Adrenal gland (tissue), 12 donors: ENCODE measurements around the gene CUEDC1. TPM values are rescaled to one million over a fixed set of nuclear protein-coding genes. Genes with fewer than 3 reads are reported as not detected.

Source experiments
- DNase-seq, 7 donors: peaks; one replicate each; pipeline ENCODE4 v3.0.0-alpha.2; 2019 to 2020
- H3K27ac ChIP-seq, 5 donors: fragments of 200-600 bp; sonication (generic) in 4 of 5; 1 replicate in 3 of 5; 2 replicates in 2 of 5; pipeline versions ENCODE4 v1.5.1 to v1.8.0; 2016 to 2020; ENCODE audit warnings: mild to moderate bottlenecking in 1 of 5
- H3K27me3 ChIP-seq: fragments of 200-600 bp; 2 replicates; pipeline ENCODE4 v1.8.0; 2021
- H3K36me3 ChIP-seq, 2 donors: fragments of 200-600 bp; replicated peaks in 1 of 2; 1 replicate in 1 of 2; 2 replicates in 1 of 2; pipeline versions ENCODE4 v1.5.1 to v1.8.0; 2018 to 2022
- H3K4me1 ChIP-seq, 2 donors: fragments of 200-600 bp; replicated peaks in 1 of 2; 1 replicate in 1 of 2; 2 replicates in 1 of 2; pipeline versions ENCODE4 v1.5.1 to v1.8.0; 2018 to 2021
- H3K4me3 ChIP-seq, 4 donors: fragments of 200-600 bp; sonication (generic) in 3 of 4; one replicate each; pipeline ENCODE4 v1.5.1; 2016 to 2018
- H3K9me3 ChIP-seq, 3 donors: fragments of 200-600 bp; sonication (generic) in 1 of 3; replicated peaks in 1 of 3; 1 replicate in 2 of 3; 2 replicates in 1 of 3; pipeline versions ENCODE4 v1.5.1 to v1.8.0; 2016 to 2021
- POLR2A ChIP-seq, 2 donors: fragments of 450-650 bp; IDR thresholded peaks; one replicate each; pipeline ENCODE4 v1.6.1; 2017; ENCODE audit warnings: antibody characterized with exemption in 2 of 2, mild to moderate bottlenecking in 2 of 2, moderate library complexity in 1 of 2
- WGBS, 4 donors: extraction: QIAGEN DNeasy Blood & Tissue Kit in 2 of 4; methylation state at CpG; one replicate each; pipeline versions ENCODE4 v1.1.5 to v1.1.7; 2013 to 2017; 5-methylcytosine and 5-hydroxymethylcytosine counted together
- intact Hi-C, 2 donors: fragments of 100-400 bp; cut with DNase I; formaldehyde crosslinking; loops; one replicate each; pipeline versions ENCODE4 v1.14.1 to v1.15.0; 2022 to 2023
- polyA plus RNA-seq, 3 donors: library from polyadenylated mRNA; stranded (reverse); fragments of 200-250 nt in 2 of 3; fragments of 350-450 nt in 1 of 3; fragmentation: Illumina TruSeq in 1 of 3; extraction: RNeasy Lipid Tissue Mini Kit (QIAGEN cat#74804) in 1 of 3; gene quantifications; one replicate each; pipeline ENCODE4 v1.2.3, GENCODE V29; 2013 to 2014
- total RNA-seq, 9 donors: library from RNA; depleted of rRNA in 4 of 9; stranded (reverse); fragments of >200 nt in 4 of 9; fragments of 120-200 nt in 1 of 9; fragmentation: NEBNext Ultra II Directional in 1 of 9; extraction: Animal tissue kit (Norgen Biotek cat#: 25700) in 1 of 9; gene quantifications; one replicate each; pipeline versions ENCODE4 v1.1.0 to v1.2.4, GENCODE V29; 2013 to 2023
- TF ChIP-seq, protein P1 (sequence below), 6 experiments: fragments of 450-650 bp in 4 of 6; fragments of 200-600 bp in 2 of 6; sonication (generic) in 1 of 6; IDR thresholded peaks; 1 replicate in 5 of 6; 2 replicates in 1 of 6; pipeline versions ENCODE4 v1.5.1 to v1.8.0; 2016 to 2021; ENCODE audit warnings: antibody characterized with exemption in 6 of 6, mild to moderate bottlenecking in 2 of 6, moderate library complexity in 1 of 6
- donor health status: healthy with polysubstance abuse.
- donor health status: Bipolar disorder and iron deficiency.
- donor health status: DM: yes; HTN: yes; CAD: no.
- donor health status: DM: no; HTN: no; CAD: no.
- donor health status: DM: no; HTN: no; CAD: no.
- donor health status: DM: yes; HTN: yes; CAD: no.

Gene CUEDC1
- total and polyA plus RNA-seq, 12 donors, result 9.4 to 47.3 (median 39.0) TPM

DNA sequence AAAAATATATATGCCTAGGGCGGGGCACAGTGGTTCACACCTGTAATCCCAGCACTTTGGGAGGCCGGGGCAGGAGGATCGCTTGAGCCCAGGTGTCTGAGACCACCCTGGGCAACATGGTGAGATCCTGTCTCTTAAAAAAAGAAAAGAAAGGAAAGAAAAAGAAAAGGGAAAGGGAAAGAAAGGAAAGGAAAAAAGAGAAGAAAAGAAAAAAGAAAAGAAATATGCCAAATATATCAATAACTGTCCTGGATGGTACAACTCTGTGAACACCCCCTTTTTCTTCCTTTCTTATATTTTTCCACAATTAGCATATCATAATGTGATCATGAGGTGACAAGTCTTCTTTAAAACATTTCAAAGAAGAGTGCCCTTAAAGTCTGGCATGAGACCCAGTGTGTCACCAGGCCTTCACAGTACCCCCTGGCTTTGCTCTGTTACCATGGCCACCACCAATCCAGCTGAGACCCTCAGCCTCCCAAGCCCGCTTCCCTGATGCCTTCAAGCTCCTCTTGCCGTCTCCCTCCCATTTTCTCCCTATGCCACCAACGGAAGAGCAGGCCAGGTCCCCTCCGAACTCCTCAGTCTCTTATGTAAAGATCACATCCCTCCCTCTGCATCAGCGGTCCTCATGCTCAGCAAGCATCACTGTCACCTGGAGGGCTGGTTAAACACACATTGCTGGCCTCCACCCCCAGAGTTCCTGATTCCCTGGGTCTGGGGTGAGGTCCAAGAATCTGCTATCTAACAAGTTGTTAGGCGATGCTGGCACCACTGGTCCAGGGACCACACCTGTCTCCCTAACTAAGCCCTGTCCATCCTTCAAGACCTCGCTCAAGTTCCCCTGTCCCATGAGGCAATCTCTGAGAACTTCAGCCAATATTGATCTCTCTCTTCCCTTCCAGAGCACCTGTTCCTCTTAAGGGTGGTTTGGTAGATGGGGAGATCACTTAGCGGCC is 44.5 kb downstream of the CUEDC1 start:
- H3K4me1 ChIP-seq, result peaks cover 17 to 40% of the 10 kb centered on the region in 2 donors
- DNase-seq, result no peak
- intact Hi-C loops, result no loop called here
- H3K36me3 ChIP-seq, result no peaks in the 10 kb centered on the region
- H3K27ac ChIP-seq, result no peak overlapping the region
- no peaks in the 10 kb centered on the region for H3K27me3 ChIP-seq
- WGBS, 4 donors, result 94 to 97% (median 96%) methylated on average over 11 of the region's 11 CpGs
- TF ChIP-seq, protein P1, sequence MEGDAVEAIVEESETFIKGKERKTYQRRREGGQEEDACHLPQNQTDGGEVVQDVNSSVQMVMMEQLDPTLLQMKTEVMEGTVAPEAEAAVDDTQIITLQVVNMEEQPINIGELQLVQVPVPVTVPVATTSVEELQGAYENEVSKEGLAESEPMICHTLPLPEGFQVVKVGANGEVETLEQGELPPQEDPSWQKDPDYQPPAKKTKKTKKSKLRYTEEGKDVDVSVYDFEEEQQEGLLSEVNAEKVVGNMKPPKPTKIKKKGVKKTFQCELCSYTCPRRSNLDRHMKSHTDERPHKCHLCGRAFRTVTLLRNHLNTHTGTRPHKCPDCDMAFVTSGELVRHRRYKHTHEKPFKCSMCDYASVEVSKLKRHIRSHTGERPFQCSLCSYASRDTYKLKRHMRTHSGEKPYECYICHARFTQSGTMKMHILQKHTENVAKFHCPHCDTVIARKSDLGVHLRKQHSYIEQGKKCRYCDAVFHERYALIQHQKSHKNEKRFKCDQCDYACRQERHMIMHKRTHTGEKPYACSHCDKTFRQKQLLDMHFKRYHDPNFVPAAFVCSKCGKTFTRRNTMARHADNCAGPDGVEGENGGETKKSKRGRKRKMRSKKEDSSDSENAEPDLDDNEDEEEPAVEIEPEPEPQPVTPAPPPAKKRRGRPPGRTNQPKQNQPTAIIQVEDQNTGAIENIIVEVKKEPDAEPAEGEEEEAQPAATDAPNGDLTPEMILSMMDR (IDR thresholded peaks at IDR 0.05), result no peak
- no peak for TF ChIP-seq POLR2A (IDR thresholded peaks at IDR 0.05)
- no peaks in the 10 kb centered on the region for H3K9me3 ChIP-seq
- no peak overlapping the region for H3K4me3 ChIP-seq

DNA sequence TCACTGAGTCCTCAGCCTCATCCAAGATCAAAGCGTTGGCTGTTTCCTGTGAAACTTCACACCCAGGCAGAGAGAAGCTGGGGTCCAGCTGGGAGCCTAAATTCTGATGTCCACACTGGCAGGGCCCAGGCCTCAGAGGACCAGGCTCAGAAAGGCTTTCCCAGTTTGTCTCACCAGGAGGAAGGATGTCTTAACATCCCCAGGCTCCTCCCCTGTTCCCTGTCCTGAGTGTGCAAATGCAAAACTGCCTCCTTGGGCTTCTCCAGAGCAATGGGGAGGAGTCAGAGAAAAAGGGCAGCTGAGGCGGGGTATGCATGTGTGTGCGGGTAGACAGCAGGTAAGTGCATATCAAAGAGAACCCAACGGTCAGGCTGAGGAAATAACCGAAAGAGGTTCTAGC is 45.7 kb downstream of the CUEDC1 start:
- Histone ChIP-seq H3K4me1 (peaks cover 10 to 29% of the 10 kb centered on the region in 2 donors), H3K27ac (no peak overlapping the region)

GRCh38 chr17:57908278-57908677 is 46.9 kb downstream of the CUEDC1 start:
- no peaks in the 10 kb centered on the region for H3K9me3 ChIP-seq
- no peak overlapping the region for H3K4me3 ChIP-seq
- no peak for DNase-seq
- no peaks in the 10 kb centered on the region for H3K36me3 ChIP-seq
- 80 to 89% (median 86%) methylated on average over 6 of the region's 6 CpGs for WGBS, 4 donors
- TF ChIP-seq, protein P1 (IDR thresholded peaks at IDR 0.05), result no peak
- TF ChIP-seq POLR2A (IDR thresholded peaks at IDR 0.05), result no peak
- intact Hi-C loops, result no loop called here
- H3K27ac ChIP-seq, result no peak overlapping the region
- H3K4me1 ChIP-seq, result peaks cover 18 to 29% of the 10 kb centered on the region in 2 donors
- no peaks in the 10 kb centered on the region for H3K27me3 ChIP-seq

More for the DNA sequence above, 45.7 kb downstream of the CUEDC1 start:
- H3K27me3 ChIP-seq, result no peaks in the 10 kb centered on the region
- intact Hi-C loops, result no loop called here
- 90 to 93% (median 92%) methylated on average over 5 of the region's 5 CpGs for WGBS, 4 donors
- no peaks in the 10 kb centered on the region for H3K9me3 ChIP-seq
- no peaks in the 10 kb centered on the region for H3K36me3 ChIP-seq
- no peak for DNase-seq
- no peak for TF ChIP-seq POLR2A (IDR thresholded peaks at IDR 0.05)
- TF ChIP-seq, protein P1 (IDR thresholded peaks at IDR 0.05), result no peak
- no peak overlapping the region for H3K4me3 ChIP-seq

DNA sequence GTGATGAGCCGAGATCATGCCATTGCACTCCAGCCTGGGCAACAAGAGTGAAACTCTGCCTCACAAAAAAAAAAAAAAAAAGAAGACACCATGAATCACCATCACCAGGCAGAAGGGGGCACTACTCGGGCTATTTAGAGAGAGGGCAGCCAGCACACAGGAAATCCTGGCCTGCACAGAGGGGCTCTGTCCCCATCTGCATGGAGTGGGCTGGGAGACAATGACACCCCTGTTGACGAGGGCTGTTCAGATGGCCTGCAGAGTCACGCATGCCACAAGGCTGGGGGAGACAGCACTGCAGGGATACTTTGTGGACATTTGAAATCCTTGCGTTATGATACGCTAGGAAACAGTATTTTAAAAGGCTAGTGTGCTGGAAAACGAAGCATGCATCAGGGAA is 48.3 kb downstream of the CUEDC1 start:
- H3K36me3 ChIP-seq, result no peaks in the 10 kb centered on the region
- peaks cover 22 to 32% of the 10 kb centered on the region in 2 donors for H3K4me1 ChIP-seq
- H3K4me3 ChIP-seq, result no peak overlapping the region
- TF ChIP-seq, protein P1 (IDR thresholded peaks at IDR 0.05), result peak in 2 of 6 experiments; percentile 1 to 23
- TF ChIP-seq POLR2A (IDR thresholded peaks at IDR 0.05), result no peak
- H3K27ac ChIP-seq, result no peak overlapping the region
- no peak for DNase-seq
- no peaks in the 10 kb centered on the region for H3K9me3 ChIP-seq
- H3K27me3 ChIP-seq, result no peaks in the 10 kb centered on the region
- intact Hi-C loops, result no loop called here
- WGBS, 4 donors, result 70 to 81% (median 76%) methylated on average over 6 to 7 of the region's 7 CpGs
